Measurements from ENCODE around the gene SRD5A3.

GRCh38 chr4:55343887-55344286 lies 2.2 kb upstream of the SRD5A3 start:
- no peak for TF ChIP-seq CTCF (IDR thresholded peaks at IDR 0.05; ENCODE audit: low read depth, low read length)
- no peak for TF ChIP-seq POLR2A (IDR thresholded peaks at IDR 0.05; ENCODE audit: extremely low read depth, insufficient read length)
- TF ChIP-seq MAX (IDR thresholded peaks at IDR 0.05; ENCODE audit: low read depth, low read length), result no peak
